ENCODE measurements around the gene ATP8A2.

DNA sequence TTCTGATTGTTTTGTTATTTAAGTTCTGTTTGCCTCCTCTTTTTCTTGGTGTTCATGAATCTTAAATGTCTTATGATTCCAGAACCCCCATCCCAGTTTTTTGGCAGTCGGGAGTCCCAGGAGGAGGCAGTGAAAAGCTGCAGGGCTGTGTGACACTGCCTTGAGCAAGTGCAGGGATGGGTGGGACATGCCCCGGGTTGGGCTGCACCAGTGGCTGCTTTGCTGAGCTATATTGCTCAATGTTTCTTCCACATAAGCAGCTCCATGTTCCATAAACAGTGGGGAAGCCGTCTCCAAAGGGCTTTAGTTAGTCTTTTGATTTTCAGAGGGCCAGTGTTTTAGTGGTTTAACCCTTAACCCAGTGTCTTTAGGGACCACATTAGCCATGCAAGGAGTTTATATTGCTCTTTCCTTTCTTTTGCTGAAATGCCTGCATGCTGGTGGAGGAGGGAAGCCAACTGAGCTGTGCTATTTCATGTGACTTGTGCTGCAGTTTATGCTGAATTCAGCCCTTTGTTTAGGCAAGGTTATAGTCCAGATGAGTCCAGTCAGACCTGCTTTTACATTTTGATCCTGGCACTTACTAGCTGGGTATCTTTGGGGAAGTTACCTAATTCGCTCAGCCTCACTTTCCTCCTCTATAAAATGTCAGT is 13.1 kb downstream of the ATP8A2 start:
- no peak for TF ChIP-seq FOXP2 (optimal IDR thresholded peaks at IDR 0.05; ENCODE audit: control extremely low read depth, extremely low read length, insufficient read depth)
- TF ChIP-seq POLR2AphosphoS5 (IDR thresholded peaks at IDR 0.05; ENCODE audit: borderline replicate concordance, low read depth, low read length) = no peak
- TF ChIP-seq EZH2 (IDR thresholded peaks at IDR 0.05) = no peak
